HepG2 (cell line): ENCODE results near the gene MCMBP. TPM values are rescaled to one million over a fixed set of nuclear protein-coding genes. Genes with fewer than 3 reads are reported as not detected.

ENCODE experiments used
- CEBPB ChIP-seq: IDR thresholded peaks from 2 replicates; pipeline ENCODE4 v1.6.1; 2011; ENCODE audit warnings: low read depth, low read length, improper control_type of control experiment, borderline replicate concordance
- DNMT3B ChIP-seq: conservative IDR thresholded peaks from 2 replicates; pipeline ENCODE4 v1.6.1; 2016; ENCODE audit warnings: missing biosample characterization, control low read depth
- ELF1 ChIP-seq: sonication (generic); formaldehyde crosslinking; IDR thresholded peaks from 2 replicates; pipeline ENCODE4 v1.4.0; 2020; ENCODE audit warnings: missing genetic modification reagents
- GABPA ChIP-seq, 2 experiments: IDR thresholded peaks; 2 replicates each; pipeline ENCODE4 v1.6.1; 2011 to 2016; ENCODE audit warnings: low read depth in 2 of 2, low read length in 1 of 2, missing biosample characterization in 1 of 2, missing genetic modification characterization in 1 of 2
- GTF3A ChIP-seq: sonication (generic); formaldehyde crosslinking; conservative IDR thresholded peaks from 2 replicates; pipeline ENCODE4 v1.4.0; 2020; ENCODE audit warnings: mild to moderate bottlenecking, missing genetic modification reagents
- HIVEP1 ChIP-seq: sonication (generic); formaldehyde crosslinking; IDR thresholded peaks from 2 replicates; pipeline ENCODE4 v1.4.0; 2020; ENCODE audit warnings: mild to moderate bottlenecking, missing genetic modification reagents
- IRF9 ChIP-seq: sonication (generic); formaldehyde crosslinking; IDR thresholded peaks from 2 replicates; pipeline ENCODE4 v1.8.0; 2022; ENCODE audit warnings: missing genetic modification reagents, mild to moderate bottlenecking, borderline replicate concordance
- KLF12 ChIP-seq: sonication (generic); formaldehyde crosslinking; IDR thresholded peaks from 2 replicates; pipeline ENCODE4 v1.4.0; 2020; ENCODE audit warnings: missing genetic modification reagents, borderline replicate concordance
- KLF13 ChIP-seq: sonication (generic); formaldehyde crosslinking; IDR thresholded peaks from 2 replicates; pipeline ENCODE4 v1.4.0; 2020; ENCODE audit warnings: mild to moderate bottlenecking, missing genetic modification reagents
- MATR3 ChIP-seq: sonication (generic); formaldehyde crosslinking; IDR thresholded peaks from 2 replicates; pipeline ENCODE4 v1.4.0; 2020; ENCODE audit warnings: missing genetic modification reagents
- NAIF1 ChIP-seq: sonication (generic); formaldehyde crosslinking; IDR thresholded peaks from 2 replicates; pipeline ENCODE4 v1.5.0; 2020; ENCODE audit warnings: mild to moderate bottlenecking, missing genetic modification reagents, borderline replicate concordance
- PHF5A ChIP-seq: IDR thresholded peaks from one replicate; pipeline ENCODE4 v1.6.1; 2018; ENCODE audit warnings: low read depth, missing genetic modification reagents; ENCODE audit not compliant: unreplicated experiment
- SAP130 ChIP-seq: IDR thresholded peaks from 2 replicates; pipeline ENCODE4 v1.6.1; 2016; ENCODE audit warnings: low read depth
- SOX6 ChIP-seq, 2 experiments: fragments of 450-650 bp in 1 of 2; sonication (generic) in 1 of 2; formaldehyde crosslinking in 1 of 2; IDR thresholded peaks; 2 replicates each; pipeline versions ENCODE4 v1.4.0 to v1.6.1; 2017 to 2020; ENCODE audit warnings: antibody characterized with exemption in 1 of 2, mild to moderate bottlenecking in 1 of 2, missing genetic modification reagents in 1 of 2
- TBL1XR1 ChIP-seq: fragments of 150-350 bp; IDR thresholded peaks from 2 replicates; pipeline ENCODE4 v1.6.1; 2014; ENCODE audit warnings: borderline replicate concordance, low read length; ENCODE audit not compliant: partially characterized antibody
- ZNF337 ChIP-seq: sonication (generic); formaldehyde crosslinking; IDR thresholded peaks from 2 replicates; pipeline ENCODE4 v1.5.1; 2020; ENCODE audit warnings: missing genetic modification reagents, low read depth, mild to moderate bottlenecking, borderline replicate concordance
- ZNF407 ChIP-seq: sonication (generic); formaldehyde crosslinking; IDR thresholded peaks from one replicate; pipeline ENCODE4 v1.5.1; 2020; ENCODE audit warnings: mild to moderate bottlenecking, missing genetic modification reagents; ENCODE audit errors: not compliant biosample characterization
- ZNF644 ChIP-seq: IDR thresholded peaks from 2 replicates; pipeline ENCODE4 v1.6.1; 2016; ENCODE audit warnings: low read depth
- ZNF839 ChIP-seq: sonication (generic); formaldehyde crosslinking; IDR thresholded peaks from 2 replicates; pipeline ENCODE4 v1.4.0; 2020; ENCODE audit warnings: missing genetic modification reagents, mild to moderate bottlenecking, borderline replicate concordance
- ZSCAN20 ChIP-seq: sonication (generic); formaldehyde crosslinking; IDR thresholded peaks from 2 replicates; pipeline ENCODE4 v1.4.0; 2020; ENCODE audit warnings: missing genetic modification reagents, mild to moderate bottlenecking, borderline replicate concordance
- polyA plus RNA-seq, 8 experiments: library from polyadenylated mRNA; depleted of rRNA in 3 of 8; stranded (reverse) in 7 of 8; unstranded in 1 of 8; fragments of >200 nt; fragmentation: Illumina TruSeq in 4 of 8; extraction: Trizol in 4 of 8; gene quantifications; 2 replicates each; pipeline versions ENCODE4 v1.2.1 to v1.2.3, GENCODE V29; 2011 to 2016; ENCODE audit warnings: low read depth in 4 of 8, missing spikeins in 1 of 8, mixed read lengths in 1 of 8; ENCODE audit not compliant: insufficient read depth in 1 of 8
- total RNA-seq, 5 experiments: library from RNA; depleted of rRNA; stranded (reverse); fragments of >200 nt; fragmentation: Illumina TruSeq; extraction: Trizol; gene quantifications; 2 replicates each; pipeline ENCODE4 v1.2.3, GENCODE V29; 2016; ENCODE audit warnings: low read depth in 1 of 5

Gene MCMBP
- total and polyA plus RNA-seq, 2 of the 13 experiments (the other 11 are each of a cell fraction or from before 2014, with no cell fraction given): 35.7 to 62.4 TPM

GRCh38 chr10:119892188-119893065 lies 19.8 kb upstream of the MCMBP start, which contains the start of gene SEC23IP (continued):
- TF ChIP-seq GABPA (IDR thresholded peaks at IDR 0.05; ENCODE audit: low read depth, low read length): peak; percentile 95
- peak; percentile 99 for TF ChIP-seq GABPA (CRISPR knock-in tag; IDR thresholded peaks at IDR 0.05; ENCODE audit: low read depth)
- no peak; the same call in 1 of the 2 replicates for TF ChIP-seq ZNF644 (CRISPR knock-in tag)
- peak; percentile 31; the same call in 1 of the 2 replicates for TF ChIP-seq ZSCAN20 (CRISPR knock-in tag)
- no peak for TF ChIP-seq ZNF407 (CRISPR knock-in tag)
- TF ChIP-seq TBL1XR1: no peak
- no peak for TF ChIP-seq KLF13 (CRISPR knock-in tag)
- peak; percentile 84 for TF ChIP-seq NAIF1 (CRISPR knock-in tag)
- TF ChIP-seq ELF1 (CRISPR knock-in tag): peak; percentile 96
- TF ChIP-seq SOX6 (IDR thresholded peaks at IDR 0.05): no peak
- peak; percentile 81 for TF ChIP-seq SOX6 (CRISPR knock-in tag; IDR thresholded peaks at IDR 0.05)
- TF ChIP-seq PHF5A (CRISPR knock-in tag): peak; percentile 62
- peak; percentile 98 for TF ChIP-seq SAP130 (CRISPR knock-in tag)
- TF ChIP-seq KLF12 (CRISPR knock-in tag): peak; percentile 94
- TF ChIP-seq ZNF839 (CRISPR knock-in tag): 0 out of 2 replicates have a peak, but pooled peaks have one; percentile 49
- no peak for TF ChIP-seq MATR3 (CRISPR knock-in tag)
- TF ChIP-seq HIVEP1 (CRISPR knock-in tag): peak; percentile 83
- no peak for TF ChIP-seq IRF9 (CRISPR knock-in tag)
- TF ChIP-seq ZNF337 (CRISPR knock-in tag): 0 out of 2 replicates have a peak, but pooled peaks have one; percentile 69
- no peak for TF ChIP-seq CEBPB
- peak; percentile 61; the same call in 1 of the 2 replicates for TF ChIP-seq DNMT3B (CRISPR knock-in tag)
- TF ChIP-seq GTF3A: no peak; the same call in 1 of the 2 replicates
